GM21423 (cell line): ENCODE results near the gene MATR3.
A peak's percentile ranks its signal among the peaks of the same experiment; 100 is the strongest.
"Not testable (repeated sequence)": the region's sequence is repeated elsewhere in the genome, so short reads cannot be mapped to it uniquely, and the experiment has no call there.

ENCODE experiments used
- ATAC-seq: cut with Tn5 transposase; IDR thresholded peaks from one replicate; pipeline ENCODE4 v1.9.1; 2021; ENCODE audit warnings: mild to moderate bottlenecking, moderate library complexity; ENCODE audit not compliant: unreplicated experiment

Gene MATR3

GRCh38 chr5:139296862-139297326 is 3.4 kb downstream of the MATR3 start:
- no peak for ATAC-seq

- ATAC-seq = no peak
Observed at GRCh38 chr5:139297439-139298133, 4.0 kb downstream of the MATR3 start.

- no peak for ATAC-seq
Observed at GRCh38 chr5:139298242-139298641, 4.7 kb downstream of the MATR3 start.

GRCh38 chr5:139299486-139299885 is 5.9 kb downstream of the MATR3 start:
- no peak for ATAC-seq

- no peak for ATAC-seq
Observed at GRCh38 chr5:139301808-139302499, 8.4 kb downstream of the MATR3 start.

GRCh38 chr5:139304391-139305324 is 11.1 kb downstream of the MATR3 start:
- ATAC-seq = no peak

- ATAC-seq = no peak
Observed at GRCh38 chr5:139306197-139306596, 12.7 kb downstream of the MATR3 start.

GRCh38 chr5:139306628-139307379 is 13.3 kb downstream of the MATR3 start:
- no peak for ATAC-seq

GRCh38 chr5:139308797-139309196 is 15.3 kb downstream of the MATR3 start:
- no peak for ATAC-seq

- not testable (repeated sequence) for ATAC-seq
Observed at GRCh38 chr5:139310715-139311186, 17.2 kb downstream of the MATR3 start.

- no peak for ATAC-seq
Observed at GRCh38 chr5:139312075-139312474, 18.5 kb downstream of the MATR3 start.

- no peak for ATAC-seq
Observed at GRCh38 chr5:139314276-139314675, 20.7 kb downstream of the MATR3 start.

GRCh38 chr5:139315056-139315615 is 21.6 kb downstream of the MATR3 start:
- ATAC-seq = no peak

GRCh38 chr5:139335811-139336210 is 42.3 kb downstream of the MATR3 start:
- no peak for ATAC-seq

- ATAC-seq = no peak
Observed at GRCh38 chr5:139340051-139340450, 46.5 kb downstream of the MATR3 start.

GRCh38 chr5:139341187-139341688 is 47.7 kb downstream of the MATR3 start:
- no peak for ATAC-seq

GRCh38 chr5:139341689-139342422 is 48.3 kb downstream of the MATR3 start, which contains the start of gene PAIP2:
Gene PAIP2, plus strand, starts transcription at chr5:139341854. Its CDS starts 21,931 bp downstream, at chr5:139363785.
- peak; percentile 96 for ATAC-seq

GRCh38 chr5:139342423-139342723 is 48.8 kb downstream of the MATR3 start:
- ATAC-seq = peak; percentile 42

- ATAC-seq = no peak
Observed at GRCh38 chr5:139343476-139343875, 49.9 kb downstream of the MATR3 start.
